WTC11 (cell line): ENCODE data around the gene DUSP11.

Source experiments
- ATF1 ChIP-seq: sonication (generic); formaldehyde crosslinking; IDR thresholded peaks from 2 replicates; pipeline ENCODE4 v1.8.1; 2023; ENCODE audit warnings: mild to moderate bottlenecking, moderate library complexity, missing genetic modification reagents
- EMX1 ChIP-seq: fragments of 250-450 bp; sonication (Bioruptor Pico); IDR thresholded peaks from 2 replicates; pipeline ENCODE4 v1.8.0; 2021; ENCODE audit warnings: mild to moderate bottlenecking
- NFE2L1 ChIP-seq: sonication (generic); formaldehyde crosslinking; IDR thresholded peaks from 2 replicates; pipeline ENCODE4 v1.8.1; 2023; ENCODE audit warnings: missing genetic modification reagents
- ZNF138 ChIP-seq: sonication (generic); formaldehyde crosslinking; conservative IDR thresholded peaks from 2 replicates; pipeline ENCODE4 v1.8.1; 2022; ENCODE audit warnings: mild to moderate bottlenecking, moderate library complexity, missing genetic modification reagents
- TF ChIP-seq, protein P1 (sequence below): sonication (generic); formaldehyde crosslinking; IDR thresholded peaks from 2 replicates; pipeline ENCODE4 v1.8.1; 2023; ENCODE audit warnings: mild to moderate bottlenecking, missing genetic modification reagents, moderate library complexity
- TF ChIP-seq, protein P2 (sequence below): sonication (generic); formaldehyde crosslinking; IDR thresholded peaks from 2 replicates; pipeline ENCODE4 v1.8.0; 2022; ENCODE audit warnings: mild to moderate bottlenecking, missing genetic modification reagents
- TF ChIP-seq, protein P3 (sequence below): fragments of 200-600 bp; IDR thresholded peaks from 2 replicates; pipeline ENCODE4 v1.8.0; 2022; ENCODE audit warnings: antibody characterized with exemption

DNA sequence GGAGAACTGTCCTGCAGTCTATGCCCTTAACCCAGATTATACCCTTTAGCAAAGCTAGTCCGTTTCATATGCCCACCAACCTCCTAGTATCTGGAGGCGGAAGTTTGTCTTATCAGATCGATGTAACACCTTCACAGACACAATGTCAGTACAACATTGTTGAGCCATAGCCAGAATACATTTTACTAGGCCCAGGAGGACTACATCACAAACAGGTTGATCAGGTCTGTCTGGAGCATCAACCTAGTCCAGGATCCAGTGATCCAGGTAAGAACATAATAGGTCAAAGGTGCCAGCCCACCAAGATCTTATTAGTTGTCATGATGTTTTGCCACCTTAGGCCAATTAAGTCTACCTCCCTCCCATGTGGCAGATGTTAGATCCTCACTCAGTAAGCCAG is 40.8 kb downstream of the DUSP11 start:
- TF ChIP-seq, protein P1, sequence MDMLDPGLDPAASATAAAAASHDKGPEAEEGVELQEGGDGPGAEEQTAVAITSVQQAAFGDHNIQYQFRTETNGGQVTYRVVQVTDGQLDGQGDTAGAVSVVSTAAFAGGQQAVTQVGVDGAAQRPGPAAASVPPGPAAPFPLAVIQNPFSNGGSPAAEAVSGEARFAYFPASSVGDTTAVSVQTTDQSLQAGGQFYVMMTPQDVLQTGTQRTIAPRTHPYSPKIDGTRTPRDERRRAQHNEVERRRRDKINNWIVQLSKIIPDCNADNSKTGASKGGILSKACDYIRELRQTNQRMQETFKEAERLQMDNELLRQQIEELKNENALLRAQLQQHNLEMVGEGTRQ, result no peak
- TF ChIP-seq, protein P2, sequence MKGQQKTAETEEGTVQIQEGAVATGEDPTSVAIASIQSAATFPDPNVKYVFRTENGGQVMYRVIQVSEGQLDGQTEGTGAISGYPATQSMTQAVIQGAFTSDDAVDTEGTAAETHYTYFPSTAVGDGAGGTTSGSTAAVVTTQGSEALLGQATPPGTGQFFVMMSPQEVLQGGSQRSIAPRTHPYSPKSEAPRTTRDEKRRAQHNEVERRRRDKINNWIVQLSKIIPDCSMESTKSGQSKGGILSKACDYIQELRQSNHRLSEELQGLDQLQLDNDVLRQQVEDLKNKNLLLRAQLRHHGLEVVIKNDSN (CRISPR knock-in tag), result no peak
- TF ChIP-seq, protein P3, sequence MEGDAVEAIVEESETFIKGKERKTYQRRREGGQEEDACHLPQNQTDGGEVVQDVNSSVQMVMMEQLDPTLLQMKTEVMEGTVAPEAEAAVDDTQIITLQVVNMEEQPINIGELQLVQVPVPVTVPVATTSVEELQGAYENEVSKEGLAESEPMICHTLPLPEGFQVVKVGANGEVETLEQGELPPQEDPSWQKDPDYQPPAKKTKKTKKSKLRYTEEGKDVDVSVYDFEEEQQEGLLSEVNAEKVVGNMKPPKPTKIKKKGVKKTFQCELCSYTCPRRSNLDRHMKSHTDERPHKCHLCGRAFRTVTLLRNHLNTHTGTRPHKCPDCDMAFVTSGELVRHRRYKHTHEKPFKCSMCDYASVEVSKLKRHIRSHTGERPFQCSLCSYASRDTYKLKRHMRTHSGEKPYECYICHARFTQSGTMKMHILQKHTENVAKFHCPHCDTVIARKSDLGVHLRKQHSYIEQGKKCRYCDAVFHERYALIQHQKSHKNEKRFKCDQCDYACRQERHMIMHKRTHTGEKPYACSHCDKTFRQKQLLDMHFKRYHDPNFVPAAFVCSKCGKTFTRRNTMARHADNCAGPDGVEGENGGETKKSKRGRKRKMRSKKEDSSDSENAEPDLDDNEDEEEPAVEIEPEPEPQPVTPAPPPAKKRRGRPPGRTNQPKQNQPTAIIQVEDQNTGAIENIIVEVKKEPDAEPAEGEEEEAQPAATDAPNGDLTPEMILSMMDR, result no peak
- TF ChIP-seq ATF1, result no peak
- no peak for TF ChIP-seq ZNF138 (CRISPR knock-in tag)
- TF ChIP-seq EMX1 (CRISPR knock-in tag), result no peak
- no peak for TF ChIP-seq NFE2L1
